Measurements from ENCODE around the gene GPR27. TPM values are rescaled to one million over a fixed set of nuclear protein-coding genes. Genes with fewer than 3 reads are reported as not detected.

Gene GPR27
- polyA plus RNA-seq, 3 donors: 8.2 to 10.2 (median 9.3) TPM

- no peak for DNase-seq
Measured at GRCh38 chr3:71725271-71725991, 28.2 kb upstream of the GPR27 start, which contains the start of gene EIF4E3. Gene EIF4E3 (minus strand): TSS chr3:71725402. CDS start chr3:71725367, 35 bp downstream.

- DNase-seq: no peak
Measured at GRCh38 chr3:71726146-71726545, 27.5 kb upstream of the GPR27 start.

DNA sequence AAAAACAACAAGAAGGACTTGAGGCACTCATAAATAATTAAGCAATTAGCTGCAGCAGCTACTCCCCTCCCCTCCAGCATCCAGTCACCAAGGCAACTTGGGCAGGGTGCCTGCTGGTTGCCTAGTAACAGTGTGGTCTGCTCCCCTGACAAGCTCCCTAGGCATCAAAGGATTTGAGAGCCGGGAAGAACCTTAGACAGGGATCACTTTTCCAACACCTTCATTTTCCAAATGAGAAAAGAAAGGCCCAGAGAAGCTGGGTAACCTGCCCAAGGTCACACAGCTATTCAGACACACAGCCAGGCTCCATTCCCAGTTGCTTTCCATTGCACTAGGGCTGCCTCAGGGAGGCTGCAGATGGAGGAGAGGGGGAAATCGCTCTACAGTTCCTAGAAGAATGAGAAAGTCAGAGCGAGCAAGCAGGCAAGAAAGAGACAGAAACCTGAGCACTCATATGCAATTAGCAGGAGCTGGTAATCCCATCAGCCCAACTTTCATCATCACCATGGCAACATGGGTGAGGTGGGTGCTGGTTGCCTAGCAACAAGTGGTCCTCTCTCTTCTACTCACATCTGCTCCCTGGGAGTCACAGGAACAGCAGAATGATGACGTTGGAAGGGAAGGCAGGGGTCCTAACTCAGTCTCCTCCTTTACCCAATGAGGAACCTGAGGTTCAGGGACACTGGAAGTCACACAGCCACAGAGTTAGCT, 24.9 kb upstream of the GPR27 start:
- no peak for DNase-seq

GRCh38 chr3:71732637-71733036, 21.0 kb upstream of the GPR27 start:
- DNase-seq: no peak

GRCh38 chr3:71733319-71733718, 20.3 kb upstream of the GPR27 start:
- no peak for DNase-seq

- no peak for DNase-seq
Measured at GRCh38 chr3:71734881-71735280, 18.8 kb upstream of the GPR27 start.

GRCh38 chr3:71742621-71743020, 11.0 kb upstream of the GPR27 start:
- DNase-seq: no peak

DNA sequence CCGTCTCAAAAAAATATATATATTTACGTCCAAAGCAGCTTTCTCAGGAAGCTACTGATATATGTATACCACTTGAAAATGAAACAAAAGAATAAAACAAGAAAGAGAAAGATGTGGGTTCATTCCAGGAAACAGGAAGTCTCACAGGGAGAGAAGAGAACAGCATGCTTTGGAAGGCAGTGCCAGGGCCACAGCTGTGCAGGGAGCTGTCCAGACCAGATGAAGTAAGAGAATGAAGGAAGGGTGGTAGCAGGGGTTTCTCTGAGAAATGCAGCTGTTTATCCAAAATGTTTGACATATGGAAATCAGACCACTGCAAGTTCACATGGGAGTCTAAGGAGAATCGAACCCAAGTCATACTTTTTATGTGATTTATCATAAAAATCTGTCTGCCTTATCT, 8.9 kb upstream of the GPR27 start:
- no peak for DNase-seq

GRCh38 chr3:71751602-71752001, 2.1 kb upstream of the GPR27 start:
- no peak for DNase-seq

DNA sequence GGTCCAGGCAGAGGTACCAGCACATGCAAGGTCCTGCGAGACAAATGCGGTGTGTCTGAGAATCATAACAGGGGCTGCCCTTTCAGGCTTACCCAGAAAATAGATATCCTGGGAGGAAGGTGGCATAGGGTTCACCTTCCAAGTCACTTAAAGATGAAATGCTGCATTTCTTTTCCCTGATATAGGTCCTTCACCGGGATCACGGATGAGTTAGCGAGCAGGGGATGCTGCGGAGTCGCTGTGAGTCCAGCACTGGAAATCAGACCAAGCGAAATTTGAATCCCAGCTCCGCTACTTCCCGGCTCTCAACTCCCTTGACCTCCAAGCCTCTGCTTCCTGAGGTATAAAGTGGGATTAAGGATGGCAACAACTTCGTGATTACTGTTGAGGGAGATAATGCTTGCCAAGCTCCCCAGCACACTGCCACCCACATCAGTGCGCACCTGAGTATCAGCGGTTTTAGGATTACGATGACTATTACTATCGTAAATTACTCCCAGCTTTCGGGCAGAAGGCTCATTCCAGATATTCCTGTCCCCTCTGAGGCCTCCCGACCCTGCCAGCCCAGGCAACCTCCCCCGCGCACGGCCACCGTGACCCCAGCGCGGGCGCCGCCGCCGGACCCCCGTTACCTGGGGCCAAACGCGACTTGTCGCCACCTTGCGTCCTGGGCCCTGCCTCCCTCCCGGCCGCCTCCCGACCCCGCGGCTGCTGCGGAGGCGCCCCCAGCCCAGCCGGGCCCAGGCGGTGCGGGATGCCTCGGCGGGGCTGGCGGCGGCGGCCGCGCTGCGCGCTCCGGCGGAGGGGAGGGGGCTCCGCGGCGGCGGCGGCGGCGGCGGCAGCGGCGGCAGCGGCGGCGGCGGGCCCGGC, 589 bp upstream of the GPR27 start:
- DNase-seq: no peak

DNA sequence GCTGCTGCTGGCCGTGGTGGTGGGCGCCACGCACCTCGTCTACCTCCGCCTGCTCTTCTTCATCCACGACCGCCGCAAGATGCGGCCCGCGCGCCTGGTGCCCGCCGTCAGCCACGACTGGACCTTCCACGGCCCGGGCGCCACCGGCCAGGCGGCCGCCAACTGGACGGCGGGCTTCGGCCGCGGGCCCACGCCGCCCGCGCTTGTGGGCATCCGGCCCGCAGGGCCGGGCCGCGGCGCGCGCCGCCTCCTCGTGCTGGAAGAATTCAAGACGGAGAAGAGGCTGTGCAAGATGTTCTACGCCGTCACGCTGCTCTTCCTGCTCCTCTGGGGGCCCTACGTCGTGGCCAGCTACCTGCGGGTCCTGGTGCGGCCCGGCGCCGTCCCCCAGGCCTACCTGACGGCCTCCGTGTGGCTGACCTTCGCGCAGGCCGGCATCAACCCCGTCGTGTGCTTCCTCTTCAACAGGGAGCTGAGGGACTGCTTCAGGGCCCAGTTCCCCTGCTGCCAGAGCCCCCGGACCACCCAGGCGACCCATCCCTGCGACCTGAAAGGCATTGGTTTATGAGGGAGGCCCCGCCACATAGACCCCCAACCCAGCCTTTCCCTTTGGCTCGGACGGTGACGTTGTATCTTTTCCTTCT, 1.1 kb downstream of the GPR27 start:
- DNase-seq: no peak

GRCh38 chr3:71758091-71758490, 4.4 kb downstream of the GPR27 start:
- no peak for DNase-seq

- no peak for DNase-seq
Measured at GRCh38 chr3:71759401-71759800, 5.7 kb downstream of the GPR27 start.

DNA sequence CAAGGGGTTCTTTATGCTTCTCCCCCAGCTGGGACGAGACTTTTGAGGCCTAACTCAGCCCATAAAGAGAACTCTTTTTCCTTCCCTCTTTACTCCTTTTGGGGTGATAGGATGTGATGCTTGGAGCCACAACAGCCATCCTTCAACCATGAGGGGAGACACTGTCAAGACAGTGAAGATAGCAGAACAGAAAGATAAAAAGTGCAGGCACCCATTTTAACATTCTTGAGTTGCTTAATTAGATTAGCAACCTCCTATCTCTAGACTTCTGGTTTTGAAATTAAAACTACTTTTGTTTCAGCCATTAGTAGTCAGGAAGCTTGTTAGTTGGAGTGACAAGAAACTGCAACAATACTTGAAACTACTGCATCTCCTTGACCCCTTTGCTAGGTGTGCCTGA, 6.5 kb downstream of the GPR27 start:
- no peak for DNase-seq

DNA sequence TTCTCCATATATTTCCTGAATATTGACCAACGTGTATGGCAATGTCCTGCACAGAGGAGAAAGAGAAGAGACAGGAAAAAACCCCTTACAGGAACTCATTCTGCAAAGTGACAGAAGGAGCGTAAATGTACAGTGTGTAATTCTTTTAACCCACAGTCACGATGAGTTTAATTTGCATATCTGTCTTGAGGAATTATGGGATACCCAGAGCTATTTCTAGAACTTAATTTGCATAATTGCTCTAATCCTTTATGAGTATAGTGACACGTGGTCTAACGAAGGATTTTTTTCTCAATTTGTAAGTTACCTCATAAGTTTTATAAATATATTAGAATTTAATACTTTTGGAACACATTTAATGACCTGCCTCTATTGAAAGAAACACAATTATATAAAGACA, 9.8 kb downstream of the GPR27 start:
- no peak for DNase-seq

DNA sequence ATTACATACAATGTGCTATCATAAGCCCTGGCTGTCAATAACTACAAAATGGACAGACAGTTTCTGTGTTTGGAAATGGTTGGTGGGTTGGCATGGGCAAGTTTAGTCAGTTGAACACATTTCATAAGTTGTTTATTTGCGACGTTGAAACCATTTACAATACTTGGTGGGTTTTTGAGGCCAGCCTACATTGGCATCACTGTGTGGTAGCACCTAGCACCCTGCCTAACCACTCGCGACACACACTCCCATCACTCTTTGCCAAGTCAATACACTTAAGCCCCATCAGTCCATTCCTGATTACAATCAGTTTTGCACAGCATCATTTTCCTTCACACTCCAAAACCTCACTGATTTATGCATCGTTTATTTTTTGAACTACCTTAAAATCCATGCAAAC, 17.5 kb downstream of the GPR27 start:
- no peak for DNase-seq

GRCh38 chr3:71771884-71772283, 18.2 kb downstream of the GPR27 start:
- no peak for DNase-seq

DNA sequence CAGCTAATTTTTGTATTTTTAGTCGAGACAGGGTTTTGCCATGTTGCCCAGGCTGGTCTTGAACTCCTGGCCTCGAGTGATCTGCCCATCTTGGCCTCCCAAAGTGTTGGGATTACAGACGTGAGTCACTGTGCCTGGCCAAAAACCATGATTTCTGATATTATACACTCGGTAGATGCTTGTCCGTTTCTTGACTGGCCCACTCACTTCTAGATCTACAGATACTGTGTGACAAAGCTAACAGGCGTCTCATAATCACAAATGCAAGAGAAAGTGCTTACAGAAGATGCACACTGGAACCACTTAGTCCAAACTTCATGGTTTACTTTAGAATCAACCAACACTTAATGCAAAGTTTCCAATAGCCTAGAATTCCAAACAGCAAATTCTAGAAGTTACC, 22.9 kb downstream of the GPR27 start:
- DNase-seq: no peak

GRCh38 chr3:71778353-71778752, 24.7 kb downstream of the GPR27 start:
- no peak for DNase-seq

GRCh38 chr3:71779674-71780377, 26.2 kb downstream of the GPR27 start:
- DNase-seq: no peak

DNA sequence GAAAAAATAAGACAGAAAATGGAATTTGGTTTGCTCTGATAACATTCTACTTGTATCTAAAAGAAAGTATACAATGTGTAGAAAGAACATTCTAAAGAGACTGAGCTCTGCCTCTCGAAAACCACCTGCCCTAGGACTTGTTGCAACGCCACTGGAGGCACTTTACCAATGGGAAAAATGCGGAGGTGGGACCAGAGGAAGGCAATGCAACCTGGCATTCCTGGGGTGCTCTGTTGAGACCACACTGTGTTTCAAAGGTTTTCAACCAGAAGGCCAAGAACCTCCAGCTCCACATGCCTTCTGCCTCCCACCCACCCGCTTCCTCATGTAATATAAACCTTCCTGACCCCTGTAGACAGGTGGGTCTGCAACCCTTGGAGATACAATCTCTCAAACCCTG, 26.8 kb downstream of the GPR27 start:
- DNase-seq: no peak

Data from renal pelvis (tissue), 4 donors.